SU-DHL-6 (cell line): ENCODE results near the gene SIL1.

Source experiments
- EZH2phosphoT487 ChIP-seq: fragments of 200-600 bp; sonication (generic), shearing (Covaris generic); conservative IDR thresholded peaks from 2 replicates; pipeline ENCODE4 v1.6.1; 2018; ENCODE audit warnings: mild to moderate bottlenecking, antibody characterized with exemption, low read length, moderate library complexity, mixed read lengths
- TF ChIP-seq, protein P1 (sequence below): fragments of 200-600 bp; sonication (generic); IDR thresholded peaks from one replicate; pipeline ENCODE4 v1.5.1; 2017; ENCODE audit warnings: antibody characterized with exemption, mild to moderate bottlenecking, low read length, moderate library complexity; ENCODE audit not compliant: insufficient read depth, poor library complexity, severe bottlenecking

DNA sequence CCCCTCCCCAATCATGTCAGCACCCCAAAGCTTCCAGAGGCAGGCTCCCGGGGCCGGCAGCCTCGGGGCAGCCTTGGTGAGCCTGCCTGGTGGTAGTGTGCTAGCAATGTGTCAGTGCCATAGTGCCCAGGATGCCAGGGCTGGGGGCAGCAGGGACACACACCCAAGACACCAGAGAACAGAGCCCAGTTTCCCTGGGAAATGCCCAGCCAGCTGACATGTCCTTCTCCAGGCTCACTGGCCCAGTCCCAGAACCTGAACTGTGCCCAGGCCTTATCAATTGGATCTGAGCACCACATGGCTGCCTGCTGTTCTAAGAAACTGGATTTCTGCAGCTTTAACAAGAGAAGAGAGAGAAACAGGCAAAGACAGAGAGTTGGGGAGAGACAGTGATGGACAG lies 248.2 kb downstream of the SIL1 start:
- TF ChIP-seq, protein P1, sequence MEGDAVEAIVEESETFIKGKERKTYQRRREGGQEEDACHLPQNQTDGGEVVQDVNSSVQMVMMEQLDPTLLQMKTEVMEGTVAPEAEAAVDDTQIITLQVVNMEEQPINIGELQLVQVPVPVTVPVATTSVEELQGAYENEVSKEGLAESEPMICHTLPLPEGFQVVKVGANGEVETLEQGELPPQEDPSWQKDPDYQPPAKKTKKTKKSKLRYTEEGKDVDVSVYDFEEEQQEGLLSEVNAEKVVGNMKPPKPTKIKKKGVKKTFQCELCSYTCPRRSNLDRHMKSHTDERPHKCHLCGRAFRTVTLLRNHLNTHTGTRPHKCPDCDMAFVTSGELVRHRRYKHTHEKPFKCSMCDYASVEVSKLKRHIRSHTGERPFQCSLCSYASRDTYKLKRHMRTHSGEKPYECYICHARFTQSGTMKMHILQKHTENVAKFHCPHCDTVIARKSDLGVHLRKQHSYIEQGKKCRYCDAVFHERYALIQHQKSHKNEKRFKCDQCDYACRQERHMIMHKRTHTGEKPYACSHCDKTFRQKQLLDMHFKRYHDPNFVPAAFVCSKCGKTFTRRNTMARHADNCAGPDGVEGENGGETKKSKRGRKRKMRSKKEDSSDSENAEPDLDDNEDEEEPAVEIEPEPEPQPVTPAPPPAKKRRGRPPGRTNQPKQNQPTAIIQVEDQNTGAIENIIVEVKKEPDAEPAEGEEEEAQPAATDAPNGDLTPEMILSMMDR = no peak
- TF ChIP-seq EZH2phosphoT487 = no peak
